ENCODE measurements around the gene XPO1.
"Not testable (repeated sequence)": the region's sequence is repeated elsewhere in the genome, so short reads cannot be mapped to it uniquely, and the experiment has no call there.

Gene XPO1

GRCh38 chr2:61538200-61538919 is at the start of gene XPO1:
Gene XPO1, minus strand, starts transcription at chr2:61538356. Its CDS starts 4,459 bp downstream, at chr2:61533897.
- peak; percentile 95 to 99 (median 97) for DNase-seq (ENCODE audit: low read depth in 3 of 3)

- not testable (repeated sequence) for DNase-seq (ENCODE audit: low read depth in 3 of 3)
Observed at GRCh38 chr2:61586928-61587327, 48.8 kb upstream of the XPO1 start.

GRCh38 chr2:61585383-61585782 is 47.2 kb upstream of the XPO1 start:
- DNase-seq (ENCODE audit: low read depth in 3 of 3): no peak

- not testable (repeated sequence) for DNase-seq (ENCODE audit: low read depth in 3 of 3)
Observed at GRCh38 chr2:61584368-61584767, 46.2 kb upstream of the XPO1 start.

GRCh38 chr2:61582165-61582564 is 44.0 kb upstream of the XPO1 start:
- DNase-seq (ENCODE audit: low read depth in 3 of 3): no peak

GRCh38 chr2:61581716-61582115 is 43.6 kb upstream of the XPO1 start:
- no peak for DNase-seq (ENCODE audit: low read depth in 3 of 3)

- DNase-seq (ENCODE audit: low read depth in 3 of 3): no peak
Observed at GRCh38 chr2:61575447-61575859, 37.3 kb upstream of the XPO1 start.

- no peak for DNase-seq (ENCODE audit: low read depth in 3 of 3)
Observed at GRCh38 chr2:61566566-61566965, 28.4 kb upstream of the XPO1 start.

- DNase-seq (ENCODE audit: low read depth in 3 of 3): no peak
Observed at GRCh38 chr2:61562615-61563014, 24.5 kb upstream of the XPO1 start.

GRCh38 chr2:61558160-61558559 is 20.0 kb upstream of the XPO1 start:
- no peak for DNase-seq (ENCODE audit: low read depth in 3 of 3)

GRCh38 chr2:61557381-61557780 is 19.2 kb upstream of the XPO1 start:
- DNase-seq (ENCODE audit: low read depth in 3 of 3): no peak

- DNase-seq (ENCODE audit: low read depth in 3 of 3): no peak
Observed at GRCh38 chr2:61554604-61555003, 16.4 kb upstream of the XPO1 start.

- no peak for DNase-seq (ENCODE audit: low read depth in 3 of 3)
Observed at GRCh38 chr2:61550375-61551209, 12.4 kb upstream of the XPO1 start.

- DNase-seq (ENCODE audit: low read depth in 3 of 3): no peak
Observed at GRCh38 chr2:61549546-61549945, 11.4 kb upstream of the XPO1 start.

GRCh38 chr2:61543062-61543461 is 4.9 kb upstream of the XPO1 start:
- no peak for DNase-seq (ENCODE audit: low read depth in 3 of 3)

- not testable (repeated sequence) for DNase-seq (ENCODE audit: low read depth in 3 of 3)
Observed at GRCh38 chr2:61540167-61540566, 2.0 kb upstream of the XPO1 start.

- DNase-seq (ENCODE audit: low read depth in 3 of 3): peak; percentile 13 to 42 (median 42)
Observed at GRCh38 chr2:61538920-61539520, 864 bp upstream of the XPO1 start.

GRCh38 chr2:61537950-61538199 is 281 bp downstream of the XPO1 start:
- DNase-seq (ENCODE audit: low read depth in 3 of 3): no peak

GRCh38 chr2:61537277-61537949 is 743 bp downstream of the XPO1 start:
- peak in 2 of 3 experiments; percentile 17 to 44 for DNase-seq (ENCODE audit: low read depth in 3 of 3)

- DNase-seq (ENCODE audit: low read depth in 3 of 3): peak; percentile 55 to 76 (median 73)
Observed at GRCh38 chr2:61536572-61537276, 1.4 kb downstream of the XPO1 start.

GRCh38 chr2:61536180-61536571 is 2.0 kb downstream of the XPO1 start:
- no peak for DNase-seq (ENCODE audit: low read depth in 3 of 3)

- DNase-seq (ENCODE audit: low read depth in 3 of 3): no peak
Observed at GRCh38 chr2:61535449-61535848, 2.7 kb downstream of the XPO1 start.
